IMR-90 (cell line): ENCODE data around the gene SAFB2. TPM values are rescaled to one million over a fixed set of nuclear protein-coding genes. Genes with fewer than 3 reads are reported as not detected.

Source experiments
- ATAC-seq: fragments of 200-7000 bp; cut with Tn5 transposase; 2 replicates; pipeline ENCODE4 v1.9.1; 2020; ENCODE audit warnings: low read depth, mild to moderate bottlenecking, moderate library complexity
- BruUV-seq: library from RNA; stranded (reverse); fragments of 400-500 nt; replicated peaks from 2 replicates; lab custom pipeline; 2021; lab: Mats Ljungman, UMichigan
- CTCF ChIA-PET: fragments of 300-600 bp; formaldehyde crosslinking; extraction: SDS; loops from one replicate; lab custom pipeline; 2021; ENCODE audit warnings: antibody characterized with exemption; lab: Yijun Ruan, JAX
- POLR2A ChIA-PET: fragments of 300-600 bp; sonication (Branson Sonifier 250); formaldehyde crosslinking; loops from one replicate; lab custom pipeline; 2022; ENCODE audit warnings: antibody characterized with exemption; ENCODE audit not compliant: unreplicated experiment; lab: Charles Lee
- DNase-seq: peaks from one replicate; pipeline ENCODE4 v3.0.0; 2013
- H2AFZ ChIP-seq: replicated peaks from 2 replicates; pipeline ENCODE3; 2013; ENCODE audit warnings: low read length, mild to moderate bottlenecking; ENCODE audit not compliant: poor library complexity
- H2AK5ac ChIP-seq: 2 replicates; pipeline ENCODE4 v1.6.1; 2013; ENCODE audit warnings: low read depth, low read length, inconsistent platforms
- H2AK9ac ChIP-seq: replicated peaks from 2 replicates; pipeline ENCODE3; 2013; ENCODE audit warnings: mild to moderate bottlenecking, low read depth, low read length, moderate library complexity; ENCODE audit not compliant: poor library complexity
- H2BK120ac ChIP-seq: 2 replicates; pipeline ENCODE4 v1.6.1; 2013; ENCODE audit warnings: low read depth, low read length, inconsistent platforms
- H2BK15ac ChIP-seq: 3 replicates; pipeline ENCODE4 v1.6.1; 2013; ENCODE audit warnings: low read depth, low read length, inconsistent platforms
- H2BK20ac ChIP-seq: 2 replicates; pipeline ENCODE4 v1.6.1; 2013; ENCODE audit warnings: low read depth, mild to moderate bottlenecking, inconsistent platforms, low read length, moderate library complexity
- H2BK5ac ChIP-seq: 2 replicates; pipeline ENCODE4 v1.6.1; 2013; ENCODE audit warnings: mild to moderate bottlenecking, low read depth, low read length, inconsistent platforms; ENCODE audit not compliant: poor library complexity, severe bottlenecking
- H3K14ac ChIP-seq: replicated peaks from 2 replicates; pipeline ENCODE4 v1.6.1; 2013; ENCODE audit warnings: low read depth, low read length, inconsistent platforms
- H3K18ac ChIP-seq: 2 replicates; pipeline ENCODE4 v1.6.1; 2013; ENCODE audit warnings: low read depth, low read length, control low read depth
- H3K23ac ChIP-seq: 2 replicates; pipeline ENCODE4 v1.6.1; 2013; ENCODE audit warnings: low read depth, low read length, inconsistent platforms
- H3K27ac ChIP-seq: 2 replicates; pipeline ENCODE4 v1.5.1; 2013; ENCODE audit warnings: mild to moderate bottlenecking, control low read depth, low read length; ENCODE audit not compliant: insufficient read depth
- H3K27me3 ChIP-seq: 2 replicates; pipeline ENCODE4 v1.6.1; 2013; ENCODE audit warnings: low read length; ENCODE audit not compliant: control insufficient read depth, insufficient read depth
- H3K36me3 ChIP-seq: 2 replicates; pipeline ENCODE4 v1.6.1; 2013; ENCODE audit warnings: low read length, mixed read lengths; ENCODE audit not compliant: control insufficient read depth, insufficient read depth
- H3K4ac ChIP-seq: 2 replicates; pipeline ENCODE4 v1.6.1; 2013; ENCODE audit warnings: low read depth, low read length, inconsistent platforms
- H3K4me1 ChIP-seq: 2 replicates; pipeline ENCODE4 v1.6.1; 2013; ENCODE audit warnings: low read length, mixed read lengths; ENCODE audit not compliant: control insufficient read depth, insufficient read depth
- H3K4me2 ChIP-seq: 2 replicates; pipeline ENCODE4 v1.6.1; 2013; ENCODE audit warnings: low read depth, mild to moderate bottlenecking, control low read depth, low read length, moderate library complexity
- H3K4me3 ChIP-seq: 2 replicates; pipeline ENCODE4 v1.5.1; 2013; ENCODE audit warnings: low read depth, mild to moderate bottlenecking, control low read depth, low read length, moderate library complexity; ENCODE audit not compliant: insufficient read depth
- H3K56ac ChIP-seq: 2 replicates; pipeline ENCODE4 v1.6.1; 2013; ENCODE audit warnings: low read length, inconsistent platforms; ENCODE audit not compliant: insufficient read depth; ENCODE audit errors: extremely low read depth
- H3K79me1 ChIP-seq, 2 experiments: 2 replicates each; pipeline ENCODE4 v1.6.1; 2013; ENCODE audit warnings: low read length in 2 of 2, inconsistent platforms in 1 of 2, low read depth in 1 of 2
- H3K9ac ChIP-seq: 2 replicates; pipeline ENCODE4 v1.6.1; 2013; ENCODE audit warnings: low read depth, low read length, control low read depth
- H3K9me1 ChIP-seq: 2 replicates; pipeline ENCODE4 v1.6.1; 2013; ENCODE audit warnings: low read length, inconsistent platforms; ENCODE audit not compliant: insufficient read depth
- H3K9me3 ChIP-seq: 2 replicates; pipeline ENCODE4 v1.6.1; 2013; ENCODE audit warnings: low read length; ENCODE audit not compliant: control insufficient read depth, insufficient read depth
- H4K20me1 ChIP-seq: 2 replicates; pipeline ENCODE4 v1.6.1; 2013; ENCODE audit warnings: low read length, inconsistent platforms; ENCODE audit not compliant: insufficient read depth
- H4K5ac ChIP-seq: 2 replicates; pipeline ENCODE4 v1.6.1; 2013; ENCODE audit warnings: mild to moderate bottlenecking, low read depth, low read length, control low read depth
- H4K8ac ChIP-seq, 2 experiments: 2 replicates each; pipeline ENCODE4 v1.6.1; 2013; ENCODE audit warnings: low read depth in 2 of 2, low read length in 2 of 2, control low read depth in 1 of 2, inconsistent platforms in 1 of 2
- H4K91ac ChIP-seq: 2 replicates; pipeline ENCODE4 v1.6.1; 2013; ENCODE audit warnings: low read depth, low read length, inconsistent platforms; ENCODE audit not compliant: insufficient read depth
- BHLHE40 ChIP-seq: fragments of 150-350 bp; IDR thresholded peaks from 2 replicates; pipeline ENCODE4 v1.6.1; 2016; ENCODE audit warnings: mild to moderate bottlenecking, low read depth, low read length
- CEBPB ChIP-seq: IDR thresholded peaks from 2 replicates; pipeline ENCODE4 v1.6.1; 2012; ENCODE audit warnings: low read depth, low read length, improper control_type of control experiment
- CHD1 ChIP-seq: IDR thresholded peaks from 2 replicates; pipeline ENCODE4 v1.6.1; 2012; ENCODE audit warnings: low read depth, low read length, improper control_type of control experiment
- FOS ChIP-seq: fragments of 150-350 bp; IDR thresholded peaks from 2 replicates; pipeline ENCODE4 v1.6.1; 2016; ENCODE audit warnings: low read depth, low read length
- MAFK ChIP-seq: IDR thresholded peaks from 2 replicates; pipeline ENCODE4 v1.6.1; 2012; ENCODE audit warnings: low read depth, low read length, improper control_type of control experiment
- MAZ ChIP-seq: IDR thresholded peaks from 2 replicates; pipeline ENCODE4 v1.6.1; 2012; ENCODE audit warnings: low read depth, mild to moderate bottlenecking, low read length, improper control_type of control experiment, moderate library complexity, borderline replicate concordance
- POLR2A ChIP-seq: IDR thresholded peaks from 2 replicates; pipeline ENCODE4 v1.6.1; 2012; ENCODE audit warnings: mild to moderate bottlenecking, low read depth, low read length
- RAD21 ChIP-seq: IDR thresholded peaks from 2 replicates; pipeline ENCODE4 v1.6.1; 2012; ENCODE audit warnings: low read length, improper control_type of control experiment
- RCOR1 ChIP-seq: IDR thresholded peaks from 2 replicates; pipeline ENCODE4 v1.6.1; 2012; ENCODE audit warnings: mild to moderate bottlenecking, low read length, improper control_type of control experiment; ENCODE audit not compliant: insufficient replicate concordance
- RFX5 ChIP-seq: IDR thresholded peaks from 2 replicates; pipeline ENCODE4 v1.8.0; 2012; ENCODE audit warnings: low read depth, mild to moderate bottlenecking, low read length, moderate library complexity
- SMC3 ChIP-seq: fragments of 150-350 bp; IDR thresholded peaks from 2 replicates; pipeline ENCODE4 v1.6.1; 2016; ENCODE audit warnings: low read depth, mild to moderate bottlenecking, antibody characterized with exemption, low read length, moderate library complexity
- USF2 ChIP-seq: fragments of 150-350 bp; IDR thresholded peaks from 2 replicates; pipeline ENCODE4 v1.6.1; 2017; ENCODE audit warnings: mild to moderate bottlenecking, antibody characterized with exemption, low read length, low read depth
- whole genome bisulfite sequencing, 2 experiments: methylation state at CpG; one replicate each; pipeline versions ENCODE4 v1.1.5 to v1.1.7; 2013; ENCODE audit warnings: missing lambda C conversion rate in 2 of 2; ENCODE audit not compliant: insufficient read length in 1 of 2; ENCODE audit errors: extremely low coverage in 2 of 2; 5-methylcytosine and 5-hydroxymethylcytosine counted together
- dilution Hi-C: fragments of 300-500 bp; cut with HindIII; formaldehyde crosslinking; loops from one replicate; pipeline ENCODE4 v1.14.3; 2018; ENCODE audit warnings: low sequenced_read_pairs; ENCODE audit not compliant: unreplicated experiment
- in situ Hi-C: fragments of 300-500 bp; cut with MboI; formaldehyde crosslinking; loops from 3 replicates; pipeline ENCODE4 v1.14.3; 2019; ENCODE audit warnings: low sequenced_read_pairs, inconsistent platforms, mixed read lengths
- intact Hi-C: fragments of 100-400 bp; cut with micrococcal nuclease; formaldehyde crosslinking; loops from 2 replicates; pipeline ENCODE4 v1.10.0; 2022
- polyA plus RNA-seq, 3 experiments: library from polyadenylated mRNA; depleted of rRNA; stranded (reverse); fragments of >200 nt; gene quantifications; 2 replicates each; pipeline ENCODE4 v1.2.3, GENCODE V29; 2012; ENCODE audit warnings: low replicate concordance in 1 of 3
- total RNA-seq: library from RNA; depleted of rRNA; stranded (reverse); fragments of >200 nt; gene quantifications from 2 replicates; pipeline ENCODE4 v1.2.3, GENCODE V29; 2012
- TF ChIP-seq, protein P1 (sequence below): conservative IDR thresholded peaks from 2 replicates; pipeline ENCODE4 v1.5.1; 2012; ENCODE audit warnings: mild to moderate bottlenecking, low read depth, low read length, improper control_type of control experiment
- TF ChIP-seq, protein P2 (sequence below): fragments of 150-350 bp; IDR thresholded peaks from 2 replicates; pipeline ENCODE4 v1.6.1; 2016; ENCODE audit warnings: low read depth, mild to moderate bottlenecking, low read length, moderate library complexity, borderline replicate concordance

Gene SAFB2
- total and polyA plus RNA-seq, 2 of the 4 experiments (the other 2 are of a cell fraction): 11.8 to 26.2 TPM

DNA sequence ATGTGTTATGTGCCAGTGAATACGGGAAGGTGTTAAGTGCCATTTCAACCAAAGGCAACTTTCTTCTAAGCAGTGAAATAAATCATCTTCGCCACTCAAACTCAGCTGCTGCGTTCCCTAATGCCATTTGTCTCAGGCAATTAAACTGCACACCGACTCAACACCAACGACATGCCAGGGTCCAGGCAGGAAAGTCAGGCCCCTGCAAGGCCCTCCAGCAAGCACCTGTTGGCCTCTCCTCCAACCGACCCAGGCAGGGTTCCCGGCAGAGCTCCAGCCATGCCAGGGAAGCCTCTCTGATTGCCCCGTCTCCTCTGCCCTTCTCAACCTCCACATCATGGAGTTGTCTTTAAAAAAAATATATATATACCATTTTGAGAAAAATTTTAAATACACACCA is 21.8 kb downstream of the SAFB2 start:
- in situ Hi-C loops: no loop called here

More for the DNA sequence above, 21.8 kb downstream of the SAFB2 start:
- Histone ChIP-seq H3K27ac (no peak overlapping the region), H3K56ac (no peak overlapping the region), H3K79me1 (peaks cover 21 to 27% of the 10 kb centered on the region in 2 experiments), H3K23ac (no peak overlapping the region), H3K18ac (no peak overlapping the region), H2BK5ac (no peak overlapping the region), H3K4ac (no peak overlapping the region), H3K9ac (no peak overlapping the region), H4K5ac (no peak overlapping the region), H2AFZ (no peak overlapping the region), H2AK9ac (no peak overlapping the region), H4K20me1 (peaks cover 6% of the 10 kb centered on the region), H3K9me1 (no peaks in the 10 kb centered on the region), H3K14ac (no peak overlapping the region), H2BK120ac (no peak overlapping the region), H3K4me2 (no peak overlapping the region), H4K8ac (no peak overlapping the region), H3K4me3 (no peak overlapping the region), H2AK5ac (no peak overlapping the region), H3K9me3 (no peaks in the 10 kb centered on the region), H4K91ac (no peak overlapping the region), H3K27me3 (no peaks in the 10 kb centered on the region), H2BK15ac (no peak overlapping the region), H2BK20ac (no peak overlapping the region), H3K36me3 (peaks cover 65% of the 10 kb centered on the region), H3K4me1 (no peaks in the 10 kb centered on the region)
- BruUV-seq: no TSS peak
- dilution Hi-C loops (no loop called here), intact Hi-C loops (no loop called here)
- POLR2A ChIA-PET: no interaction called here
- CTCF ChIA-PET: no interaction called here
- 93% methylated on average over 3 of the region's 8 CpGs; no CpG with 5 or more reads in 1 of the 2 experiments for WGBS, 2 experiments
- TF ChIP-seq RCOR1: no peak
- TF ChIP-seq, protein P1, sequence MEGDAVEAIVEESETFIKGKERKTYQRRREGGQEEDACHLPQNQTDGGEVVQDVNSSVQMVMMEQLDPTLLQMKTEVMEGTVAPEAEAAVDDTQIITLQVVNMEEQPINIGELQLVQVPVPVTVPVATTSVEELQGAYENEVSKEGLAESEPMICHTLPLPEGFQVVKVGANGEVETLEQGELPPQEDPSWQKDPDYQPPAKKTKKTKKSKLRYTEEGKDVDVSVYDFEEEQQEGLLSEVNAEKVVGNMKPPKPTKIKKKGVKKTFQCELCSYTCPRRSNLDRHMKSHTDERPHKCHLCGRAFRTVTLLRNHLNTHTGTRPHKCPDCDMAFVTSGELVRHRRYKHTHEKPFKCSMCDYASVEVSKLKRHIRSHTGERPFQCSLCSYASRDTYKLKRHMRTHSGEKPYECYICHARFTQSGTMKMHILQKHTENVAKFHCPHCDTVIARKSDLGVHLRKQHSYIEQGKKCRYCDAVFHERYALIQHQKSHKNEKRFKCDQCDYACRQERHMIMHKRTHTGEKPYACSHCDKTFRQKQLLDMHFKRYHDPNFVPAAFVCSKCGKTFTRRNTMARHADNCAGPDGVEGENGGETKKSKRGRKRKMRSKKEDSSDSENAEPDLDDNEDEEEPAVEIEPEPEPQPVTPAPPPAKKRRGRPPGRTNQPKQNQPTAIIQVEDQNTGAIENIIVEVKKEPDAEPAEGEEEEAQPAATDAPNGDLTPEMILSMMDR: no peak
- no peak for TF ChIP-seq POLR2A
- no peak for TF ChIP-seq CEBPB
- no peak for TF ChIP-seq MAFK
- no peak for TF ChIP-seq FOS
- no peak for TF ChIP-seq SMC3
- no peak for TF ChIP-seq RFX5
- TF ChIP-seq MAZ: no peak
- no peak for TF ChIP-seq USF2
- no peak for TF ChIP-seq CHD1
- TF ChIP-seq RAD21: no peak
- TF ChIP-seq, protein P2, sequence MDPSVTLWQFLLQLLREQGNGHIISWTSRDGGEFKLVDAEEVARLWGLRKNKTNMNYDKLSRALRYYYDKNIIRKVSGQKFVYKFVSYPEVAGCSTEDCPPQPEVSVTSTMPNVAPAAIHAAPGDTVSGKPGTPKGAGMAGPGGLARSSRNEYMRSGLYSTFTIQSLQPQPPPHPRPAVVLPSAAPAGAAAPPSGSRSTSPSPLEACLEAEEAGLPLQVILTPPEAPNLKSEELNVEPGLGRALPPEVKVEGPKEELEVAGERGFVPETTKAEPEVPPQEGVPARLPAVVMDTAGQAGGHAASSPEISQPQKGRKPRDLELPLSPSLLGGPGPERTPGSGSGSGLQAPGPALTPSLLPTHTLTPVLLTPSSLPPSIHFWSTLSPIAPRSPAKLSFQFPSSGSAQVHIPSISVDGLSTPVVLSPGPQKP: no peak
- TF ChIP-seq BHLHE40: no peak
- no peak for ATAC-seq
- no peak for DNase-seq
